SU-DHL-6 (cell line): ENCODE data around the gene BBX.

Experiments
- CTCF ChIP-seq: fragments of 200-600 bp; sonication (generic); IDR thresholded peaks from one replicate; pipeline ENCODE4 v1.5.1; 2017; ENCODE audit warnings: antibody characterized with exemption, mild to moderate bottlenecking, low read length, moderate library complexity; ENCODE audit not compliant: insufficient read depth, poor library complexity, severe bottlenecking
- EZH2phosphoT487 ChIP-seq: fragments of 200-600 bp; sonication (generic), shearing (Covaris generic); conservative IDR thresholded peaks from 2 replicates; pipeline ENCODE4 v1.6.1; 2018; ENCODE audit warnings: mild to moderate bottlenecking, antibody characterized with exemption, low read length, moderate library complexity, mixed read lengths

- TF ChIP-seq CTCF (no peak), EZH2phosphoT487 (no peak)
Observed at GRCh38 chr3:107800710-107801109, 277.9 kb downstream of the BBX start.
